ENCODE measurements around the gene TMA7.

DNA sequence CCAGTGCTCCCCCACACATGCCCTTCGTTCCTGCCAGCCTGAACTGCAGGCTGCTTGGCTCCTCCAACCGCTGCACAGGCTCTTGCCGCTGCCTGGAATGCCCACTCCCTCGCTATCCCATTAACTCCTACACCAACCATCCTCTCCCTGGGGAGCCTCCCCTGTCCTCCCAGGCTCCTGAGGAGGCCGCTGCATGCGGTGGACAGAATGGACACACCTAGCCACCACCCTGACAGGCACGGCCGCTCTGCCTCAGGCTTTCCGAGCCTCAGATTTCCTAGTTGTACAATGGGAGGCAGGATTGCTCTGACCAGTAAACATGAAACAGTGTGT lies 12.5 kb upstream of the TMA7 start:
- TF ChIP-seq TAF1 (IDR thresholded peaks at IDR 0.05; ENCODE audit: borderline replicate concordance, insufficient read depth, low read length) = no peak
- TF ChIP-seq POLR2AphosphoS5 (IDR thresholded peaks at IDR 0.05; ENCODE audit: low read depth, low read length) = no peak
- no peak for TF ChIP-seq SIN3A (IDR thresholded peaks at IDR 0.05; ENCODE audit: borderline replicate concordance, insufficient read depth, low read length)

Measured in PFSK-1 (cell line).